Right lobe of liver (tissue), 6 donors: ENCODE measurements around the gene SLCO3A1. TPM values are rescaled to one million over a fixed set of nuclear protein-coding genes. Genes with fewer than 3 reads are reported as not detected.

Source experiments
- ATAC-seq, 4 donors: fragments of 200-7000 bp; cut with Tn5 transposase; one replicate each; pipeline ENCODE4 v1.9.1; 2020; ENCODE audit warnings: mild to moderate bottlenecking in 4 of 4, moderate library complexity in 4 of 4
- DNase-seq, 3 donors: peaks; one replicate each; pipeline ENCODE4 v3.0.0-alpha.2; 2020
- H3K27ac ChIP-seq, 3 donors: fragments of 200-600 bp; one replicate each; pipeline ENCODE4 v1.8.0; 2022
- H3K27me3 ChIP-seq, 2 donors: fragments of 200-600 bp; one replicate each; pipeline ENCODE4 v1.8.0; 2022
- H3K36me3 ChIP-seq, 4 donors: fragments of 200-600 bp; sonication (generic) in 1 of 4; one replicate each; pipeline versions ENCODE4 v1.5.1 to v1.8.0; 2017 to 2022; ENCODE audit warnings: control low read depth in 1 of 4
- H3K4me1 ChIP-seq, 4 donors: fragments of 200-600 bp; sonication (generic) in 1 of 4; one replicate each; pipeline versions ENCODE4 v1.5.1 to v1.8.0; 2017 to 2022; ENCODE audit warnings: control low read depth in 1 of 4
- H3K4me3 ChIP-seq, 3 donors: fragments of 200-600 bp; one replicate each; pipeline ENCODE4 v1.8.0; 2022
- H3K9me3 ChIP-seq, 4 donors: fragments of 200-600 bp; sonication (generic) in 1 of 4; one replicate each; pipeline versions ENCODE4 v1.5.1 to v1.8.0; 2017 to 2022; ENCODE audit warnings: control low read depth in 1 of 4
- CTCF ChIP-seq, 4 donors: fragments of 200-600 bp in 3 of 4; fragments of 450-650 bp in 1 of 4; IDR thresholded peaks; one replicate each; pipeline versions ENCODE4 v1.5.1 to v1.8.0; 2016 to 2022; ENCODE audit warnings: antibody characterized with exemption in 4 of 4, mild to moderate bottlenecking in 2 of 4
- POLR2A ChIP-seq: fragments of 450-650 bp; IDR thresholded peaks from one replicate; pipeline ENCODE4 v1.6.1; 2017; ENCODE audit warnings: antibody characterized with exemption, mild to moderate bottlenecking
- WGBS: methylation state at CpG from one replicate; pipeline ENCODE4 v1.1.6; 2018; ENCODE audit warnings: low coverage, low lambda C conversion rate; ENCODE audit not compliant: insufficient coverage; ENCODE audit errors: missing lambda C conversion rate; 5-methylcytosine and 5-hydroxymethylcytosine counted together
- intact Hi-C, 2 donors: fragments of 100-400 bp; cut with DNase I; formaldehyde crosslinking; loops; one replicate each; pipeline versions ENCODE4 v1.11.2 to v1.14.1; 2022
- total RNA-seq, 6 experiments: library from RNA; depleted of rRNA in 2 of 6; stranded (reverse); fragments of >200 nt in 2 of 6; fragmentation: NEBNext Ultra II Directional in 3 of 6; extraction: Animal tissue kit (Norgen Biotek cat#: 25700) in 3 of 6; gene quantifications; one replicate each; pipeline versions ENCODE4 v1.1.0 to v1.2.4, GENCODE V29; 2016 to 2023
- donor health status: DM: no; HTN: yes; CAD: no.
- donor health status: DM: no; HTN: no; CAD: no.
- donor health status: DM: no; HTN: no; CAD: no.
- donor health status: DM: no; HTN: yes; CAD: no.
- donor health status: DM: no; HTN: yes; CAD: no.

The SLCO3A1 gene
- total RNA-seq, 6 experiments from 2014 or later: 2.4 to 7.7 (median 3.7) TPM

DNA sequence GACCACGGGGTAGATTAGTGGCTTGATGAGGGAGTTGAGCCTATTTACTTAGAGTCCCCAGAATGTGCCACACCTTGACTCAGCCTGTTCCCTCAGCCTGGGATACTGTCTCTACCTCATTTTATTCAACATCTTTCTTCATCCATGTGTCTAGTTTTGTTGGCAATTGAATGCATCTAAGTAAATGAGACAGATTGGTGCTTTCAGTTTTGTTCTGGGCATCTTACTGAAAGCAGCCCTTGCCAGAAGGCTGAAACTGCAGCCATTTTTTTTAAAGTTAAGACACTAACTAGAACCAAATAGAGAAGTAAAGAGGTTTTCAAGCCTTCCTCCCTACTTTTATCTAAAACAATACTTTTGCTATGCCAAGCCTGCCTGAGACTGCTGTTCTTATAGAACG, 246.8 kb downstream of the SLCO3A1 start:
- no peak overlapping the region for H3K4me3 ChIP-seq
- 93% methylated on average over 2 of the region's 2 CpGs for WGBS
- H3K9me3 ChIP-seq: no peaks in the 10 kb centered on the region
- H3K4me1 ChIP-seq: no peaks in the 10 kb centered on the region
- no peaks in the 10 kb centered on the region for H3K27me3 ChIP-seq
- H3K36me3 ChIP-seq: no peaks in the 10 kb centered on the region
- intact Hi-C loops: no loop called here
- DNase-seq (no peak), ATAC-seq (no peak)
- H3K27ac ChIP-seq: no peak overlapping the region
- TF ChIP-seq POLR2A: no peak
- no peak for TF ChIP-seq CTCF (IDR thresholded peaks at IDR 0.05)

- DNase-seq (no peak), ATAC-seq (no peak)
- H3K9me3 ChIP-seq: no peaks in the 10 kb centered on the region
- TF ChIP-seq CTCF (IDR thresholded peaks at IDR 0.05): no peak
- TF ChIP-seq POLR2A: no peak
- intact Hi-C loops: no loop called here
- H3K36me3 ChIP-seq: no peaks in the 10 kb centered on the region
- H3K4me1 ChIP-seq: no peaks in the 10 kb centered on the region
- H3K4me3 ChIP-seq: no peak overlapping the region
- no peaks in the 10 kb centered on the region for H3K27me3 ChIP-seq
- no peak overlapping the region for H3K27ac ChIP-seq
- WGBS: 83% methylated on average over 2 of the region's 2 CpGs
Measured at GRCh38 chr15:92100751-92101150, 247.2 kb downstream of the SLCO3A1 start.

- ATAC-seq (no peak), DNase-seq (no peak)
- H3K36me3 ChIP-seq: no peaks in the 10 kb centered on the region
- TF ChIP-seq CTCF (IDR thresholded peaks at IDR 0.05) (no peak), POLR2A (no peak)
- H3K4me3 ChIP-seq: no peak overlapping the region
- H3K4me1 ChIP-seq: no peaks in the 10 kb centered on the region
- intact Hi-C loops: no loop called here
- no peaks in the 10 kb centered on the region for H3K27me3 ChIP-seq
- H3K27ac ChIP-seq: no peak overlapping the region
- no peaks in the 10 kb centered on the region for H3K9me3 ChIP-seq
- WGBS: 78% methylated on average over 9 of the region's 9 CpGs
Measured at GRCh38 chr15:92101708-92102394, 248.3 kb downstream of the SLCO3A1 start.

DNA sequence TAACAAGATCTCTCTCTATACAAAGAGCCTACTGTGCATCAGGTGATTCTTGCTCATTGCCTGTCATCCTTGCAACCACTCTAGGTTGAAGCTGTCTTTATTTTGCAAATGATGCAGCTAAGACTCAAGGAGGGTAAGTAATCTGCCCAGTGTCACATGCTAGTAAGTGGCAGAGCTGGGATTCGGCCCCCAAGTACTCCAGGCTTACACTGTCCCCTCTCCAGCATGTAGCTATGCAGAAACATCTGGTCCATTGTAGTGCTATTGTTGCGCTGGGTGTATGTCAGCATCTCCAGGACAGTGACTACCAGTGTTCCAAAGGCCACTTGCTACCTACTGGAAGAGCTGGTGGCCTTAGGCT, 248.9 kb downstream of the SLCO3A1 start:
- H3K4me3 ChIP-seq: no peak overlapping the region
- DNase-seq: no peak
- no peaks in the 10 kb centered on the region for H3K4me1 ChIP-seq
- H3K27me3 ChIP-seq: no peaks in the 10 kb centered on the region
- no peak for TF ChIP-seq POLR2A
- TF ChIP-seq CTCF (IDR thresholded peaks at IDR 0.05): no peak
- 90% methylated on average over 1 of the region's 2 CpGs for WGBS
- intact Hi-C loops: no loop called here
- ATAC-seq: no peak
- no peaks in the 10 kb centered on the region for H3K9me3 ChIP-seq
- H3K36me3 ChIP-seq: no peaks in the 10 kb centered on the region
- H3K27ac ChIP-seq: no peak overlapping the region

GRCh38 chr15:92104072-92104471, 250.6 kb downstream of the SLCO3A1 start:
- H3K9me3 ChIP-seq: no peaks in the 10 kb centered on the region
- no peak for TF ChIP-seq POLR2A
- TF ChIP-seq CTCF (IDR thresholded peaks at IDR 0.05): no peak
- no peaks in the 10 kb centered on the region for H3K27me3 ChIP-seq
- H3K36me3 ChIP-seq: no peaks in the 10 kb centered on the region
- intact Hi-C loops: no loop called here
- H3K4me1 ChIP-seq: no peaks in the 10 kb centered on the region
- 87% methylated on average over 9 of the region's 16 CpGs for WGBS
- no peak for ATAC-seq
- no peak overlapping the region for H3K27ac ChIP-seq
- no peak for DNase-seq
- H3K4me3 ChIP-seq: no peak overlapping the region
